HepG2 (cell line): ENCODE data around the gene BABAM1. TPM values are rescaled to one million over a fixed set of nuclear protein-coding genes. Genes with fewer than 3 reads are reported as not detected.

Experiments
- HNF1A ChIP-seq, 2 experiments: sonication (generic) in 1 of 2; formaldehyde crosslinking in 1 of 2; IDR thresholded peaks; 2 replicates each; pipeline versions ENCODE4 v1.4.0 to v1.6.1; 2016 to 2020; ENCODE audit warnings: borderline replicate concordance in 1 of 2, low read depth in 1 of 2, mild to moderate bottlenecking in 1 of 2, missing genetic modification reagents in 1 of 2
- HNRNPUL1 ChIP-seq: fragments of 200-400 bp; formaldehyde crosslinking; IDR thresholded peaks from 2 replicates; pipeline ENCODE4 v1.6.1; 2017; ENCODE audit warnings: low read depth, mild to moderate bottlenecking, low read length, moderate library complexity
- MEIS1 ChIP-seq: sonication (generic); formaldehyde crosslinking; IDR thresholded peaks from 2 replicates; pipeline ENCODE4 v1.9.0; 2021; ENCODE audit warnings: mild to moderate bottlenecking, missing genetic modification reagents, moderate library complexity, borderline replicate concordance
- SMAD1 ChIP-seq: sonication (generic); formaldehyde crosslinking; IDR thresholded peaks from 2 replicates; pipeline ENCODE4 v1.4.0; 2020; ENCODE audit warnings: missing genetic modification reagents, low read depth, mild to moderate bottlenecking, borderline replicate concordance
- SRF ChIP-seq: IDR thresholded peaks from 2 replicates; pipeline ENCODE4 v1.6.1; 2011; ENCODE audit warnings: mild to moderate bottlenecking, low read depth, low read length, moderate library complexity
- TCF12 ChIP-seq, 2 experiments: fragments of 450-650 bp in 1 of 2; sonication (generic) in 1 of 2; formaldehyde crosslinking in 1 of 2; IDR thresholded peaks; 2 replicates each; pipeline versions ENCODE4 v1.6.1 to v1.8.0; 2017 to 2022; ENCODE audit warnings: antibody characterized with exemption in 1 of 2, mild to moderate bottlenecking in 1 of 2, missing genetic modification reagents in 1 of 2, moderate library complexity in 1 of 2
- ZBTB7B ChIP-seq: sonication (generic); formaldehyde crosslinking; IDR thresholded peaks from 2 replicates; pipeline ENCODE4 v1.4.0; 2020; ENCODE audit warnings: missing genetic modification reagents
- ZNF407 ChIP-seq: sonication (generic); formaldehyde crosslinking; IDR thresholded peaks from one replicate; pipeline ENCODE4 v1.5.1; 2020; ENCODE audit warnings: mild to moderate bottlenecking, missing genetic modification reagents; ENCODE audit errors: not compliant biosample characterization
- polyA plus RNA-seq, 8 experiments: library from polyadenylated mRNA; depleted of rRNA in 3 of 8; stranded (reverse) in 7 of 8; unstranded in 1 of 8; fragments of >200 nt; fragmentation: Illumina TruSeq in 4 of 8; extraction: Trizol in 4 of 8; gene quantifications; 2 replicates each; pipeline versions ENCODE4 v1.2.1 to v1.2.3, GENCODE V29; 2011 to 2016; ENCODE audit warnings: low read depth in 4 of 8, missing spikeins in 1 of 8, mixed read lengths in 1 of 8; ENCODE audit not compliant: insufficient read depth in 1 of 8
- total RNA-seq, 5 experiments: library from RNA; depleted of rRNA; stranded (reverse); fragments of >200 nt; fragmentation: Illumina TruSeq; extraction: Trizol; gene quantifications; 2 replicates each; pipeline ENCODE4 v1.2.3, GENCODE V29; 2016; ENCODE audit warnings: low read depth in 1 of 5
- TF ChIP-seq, protein P1 (sequence below): sonication (generic); formaldehyde crosslinking; IDR thresholded peaks from 2 replicates; pipeline ENCODE4 v1.8.1; 2023; ENCODE audit warnings: missing genetic modification reagents, inconsistent platforms, borderline replicate concordance
- TF ChIP-seq, protein P2 (sequence below): sonication (generic); formaldehyde crosslinking; IDR thresholded peaks from 2 replicates; pipeline ENCODE4 v1.4.0; 2020; ENCODE audit warnings: missing genetic modification reagents

The BABAM1 gene
- total and polyA plus RNA-seq, 2 of the 13 experiments (the other 11 are each of a cell fraction or from before 2014, with no cell fraction given): 70.0 to 82.0 TPM

GRCh38 chr19:17255150-17255621 lies 12.1 kb upstream of the BABAM1 start (continued):
- TF ChIP-seq ZNF407: no peak
- TF ChIP-seq SRF: no peak
- TF ChIP-seq HNRNPUL1: no peak
- TF ChIP-seq MEIS1 (CRISPR knock-in tag): no peak
- TF ChIP-seq ZBTB7B (CRISPR knock-in tag): no peak
- TF ChIP-seq, protein P1, sequence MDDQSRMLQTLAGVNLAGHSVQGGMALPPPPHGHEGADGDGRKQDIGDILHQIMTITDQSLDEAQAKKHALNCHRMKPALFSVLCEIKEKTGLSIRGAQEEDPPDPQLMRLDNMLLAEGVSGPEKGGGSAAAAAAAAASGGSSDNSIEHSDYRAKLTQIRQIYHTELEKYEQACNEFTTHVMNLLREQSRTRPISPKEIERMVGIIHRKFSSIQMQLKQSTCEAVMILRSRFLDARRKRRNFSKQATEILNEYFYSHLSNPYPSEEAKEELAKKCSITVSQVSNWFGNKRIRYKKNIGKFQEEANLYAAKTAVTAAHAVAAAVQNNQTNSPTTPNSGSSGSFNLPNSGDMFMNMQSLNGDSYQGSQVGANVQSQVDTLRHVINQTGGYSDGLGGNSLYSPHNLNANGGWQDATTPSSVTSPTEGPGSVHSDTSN (CRISPR knock-in tag): no peak
- no peak for TF ChIP-seq SMAD1 (CRISPR knock-in tag)
- TF ChIP-seq TCF12 (IDR thresholded peaks at IDR 0.05): no peak
- no peak for TF ChIP-seq TCF12 (CRISPR knock-in tag; IDR thresholded peaks at IDR 0.05)
- TF ChIP-seq, protein P2, sequence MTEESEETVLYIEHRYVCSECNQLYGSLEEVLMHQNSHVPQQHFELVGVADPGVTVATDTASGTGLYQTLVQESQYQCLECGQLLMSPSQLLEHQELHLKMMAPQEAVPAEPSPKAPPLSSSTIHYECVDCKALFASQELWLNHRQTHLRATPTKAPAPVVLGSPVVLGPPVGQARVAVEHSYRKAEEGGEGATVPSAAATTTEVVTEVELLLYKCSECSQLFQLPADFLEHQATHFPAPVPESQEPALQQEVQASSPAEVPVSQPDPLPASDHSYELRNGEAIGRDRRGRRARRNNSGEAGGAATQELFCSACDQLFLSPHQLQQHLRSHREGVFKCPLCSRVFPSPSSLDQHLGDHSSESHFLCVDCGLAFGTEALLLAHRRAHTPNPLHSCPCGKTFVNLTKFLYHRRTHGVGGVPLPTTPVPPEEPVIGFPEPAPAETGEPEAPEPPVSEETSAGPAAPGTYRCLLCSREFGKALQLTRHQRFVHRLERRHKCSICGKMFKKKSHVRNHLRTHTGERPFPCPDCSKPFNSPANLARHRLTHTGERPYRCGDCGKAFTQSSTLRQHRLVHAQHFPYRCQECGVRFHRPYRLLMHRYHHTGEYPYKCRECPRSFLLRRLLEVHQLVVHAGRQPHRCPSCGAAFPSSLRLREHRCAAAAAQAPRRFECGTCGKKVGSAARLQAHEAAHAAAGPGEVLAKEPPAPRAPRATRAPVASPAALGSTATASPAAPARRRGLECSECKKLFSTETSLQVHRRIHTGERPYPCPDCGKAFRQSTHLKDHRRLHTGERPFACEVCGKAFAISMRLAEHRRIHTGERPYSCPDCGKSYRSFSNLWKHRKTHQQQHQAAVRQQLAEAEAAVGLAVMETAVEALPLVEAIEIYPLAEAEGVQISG (CRISPR knock-in tag): no peak; the same call in 1 of the 2 replicates
- TF ChIP-seq HNF1A (IDR thresholded peaks at IDR 0.05; ENCODE audit: low read depth): no peak
- TF ChIP-seq HNF1A (CRISPR knock-in tag; IDR thresholded peaks at IDR 0.05; ENCODE audit: borderline replicate concordance): no peak; the same call in 1 of the 2 replicates
